ENCODE data around the gene PTCD2. TPM values are rescaled to one million over a fixed set of nuclear protein-coding genes. Genes with fewer than 3 reads are reported as not detected.
A peak's percentile ranks its signal among the peaks of the same experiment; 100 is the strongest.

Gene PTCD2
- total and polyA plus RNA-seq, 2 donors from 2014 or later: 7.2 to 9.8 TPM

GRCh38 chr5:72307573-72307967 lies 12.6 kb upstream of the PTCD2 start:
- no peaks in the 10 kb centered on the region for H3K4me1 ChIP-seq (ENCODE audit: control insufficient read depth in 2 of 3, insufficient read depth in 2 of 3, low read depth in 1 of 3, low read length in 3 of 3)
- peak overlapping the region; percentile 18 to 74 (median 70) for H3K9ac ChIP-seq (ENCODE audit: low read length in 3 of 3)
- FAIRE-seq: no peak
- no peaks in the 10 kb centered on the region for H3K9me3 ChIP-seq (ENCODE audit: control insufficient read depth in 2 of 3, insufficient read depth in 1 of 3, low read length in 3 of 3)
- no peaks in the 10 kb centered on the region for H3K27me3 ChIP-seq (ENCODE audit: control insufficient read depth, insufficient read depth, low read length)
- intact Hi-C loops (cut with DNase I): loop anchor here (10.0 kb wide), 1 partner anchor 163 kb away; no protein-coding TSS in a partner anchor
- peak in 1 of 5 donors; percentile 36 for DNase-seq
- no peak for TF ChIP-seq CTCF (IDR thresholded peaks at IDR 0.05; ENCODE audit: borderline replicate concordance, extremely low read depth, insufficient read depth)
- H3K36me3 ChIP-seq (ENCODE audit: control insufficient read depth in 2 of 3, insufficient read depth in 3 of 3, low read length in 3 of 3): peaks cover 3 to 8% (median 5%) of the 10 kb centered on the region in 3 donors
- peak overlapping the region; percentile 91 to 95 for H3K27ac ChIP-seq (ENCODE audit: low read depth in 2 of 2, low read length in 2 of 2)
- H3K4me3 ChIP-seq (ENCODE audit: low read length in 3 of 3): peak overlapping the region; percentile 73 to 84 (median 80)

GRCh38 chr5:72307968-72308852 lies 12.0 kb upstream of the PTCD2 start:
- peak; percentile 90 for TF ChIP-seq CTCF (IDR thresholded peaks at IDR 0.05; ENCODE audit: borderline replicate concordance, extremely low read depth, insufficient read depth)
- Histone ChIP-seq H3K27me3 (ENCODE audit: control insufficient read depth, insufficient read depth, low read length) (no peaks in the 10 kb centered on the region), H3K9ac (ENCODE audit: low read length in 3 of 3) (peak overlapping the region; percentile 18 to 87 (median 74)), H3K4me3 (ENCODE audit: low read length in 3 of 3) (peak overlapping the region; percentile 73 to 84 (median 80)), H3K9me3 (ENCODE audit: control insufficient read depth in 2 of 3, insufficient read depth in 1 of 3, low read length in 3 of 3) (no peaks in the 10 kb centered on the region), H3K27ac (ENCODE audit: low read depth in 2 of 2, low read length in 2 of 2) (peak overlapping the region; percentile 91 to 95), H3K36me3 (ENCODE audit: control insufficient read depth in 2 of 3, insufficient read depth in 3 of 3, low read length in 3 of 3) (peaks cover 3 to 8% (median 5%) of the 10 kb centered on the region in 3 donors), H3K4me1 (ENCODE audit: control insufficient read depth in 2 of 3, insufficient read depth in 2 of 3, low read depth in 1 of 3, low read length in 3 of 3) (no peaks in the 10 kb centered on the region)
- DNase-seq (peak; percentile 97 to 99 (median 99)), FAIRE-seq (no peak)
- intact Hi-C loops (cut with DNase I): loop anchor here (10.0 kb wide), 1 partner anchor 163 kb away; no protein-coding TSS in a partner anchor

GRCh38 chr5:72308853-72309191 lies 11.4 kb upstream of the PTCD2 start:
- no peak for FAIRE-seq
- H3K27ac ChIP-seq (ENCODE audit: low read depth in 2 of 2, low read length in 2 of 2): peak overlapping the region in 1 of 2 donors; percentile 95
- H3K4me3 ChIP-seq (ENCODE audit: low read length in 3 of 3): no peak overlapping the region
- no peak for TF ChIP-seq CTCF (IDR thresholded peaks at IDR 0.05; ENCODE audit: borderline replicate concordance, extremely low read depth, insufficient read depth)
- no peaks in the 10 kb centered on the region for H3K27me3 ChIP-seq (ENCODE audit: control insufficient read depth, insufficient read depth, low read length)
- no peaks in the 10 kb centered on the region for H3K4me1 ChIP-seq (ENCODE audit: control insufficient read depth in 2 of 3, insufficient read depth in 2 of 3, low read depth in 1 of 3, low read length in 3 of 3)
- H3K9ac ChIP-seq (ENCODE audit: low read length in 3 of 3): no peak overlapping the region
- intact Hi-C loops (cut with DNase I): loop anchor here (10.0 kb wide), 1 partner anchor 164 kb away; no protein-coding TSS in a partner anchor
- DNase-seq: peak in 1 of 5 donors; percentile 36
- no peaks in the 10 kb centered on the region for H3K9me3 ChIP-seq (ENCODE audit: control insufficient read depth in 2 of 3, insufficient read depth in 1 of 3, low read length in 3 of 3)
- peaks cover 3 to 8% (median 5%) of the 10 kb centered on the region in 3 donors for H3K36me3 ChIP-seq (ENCODE audit: control insufficient read depth in 2 of 3, insufficient read depth in 3 of 3, low read length in 3 of 3)
